ENCODE measurements around the gene TPK1.

DNA sequence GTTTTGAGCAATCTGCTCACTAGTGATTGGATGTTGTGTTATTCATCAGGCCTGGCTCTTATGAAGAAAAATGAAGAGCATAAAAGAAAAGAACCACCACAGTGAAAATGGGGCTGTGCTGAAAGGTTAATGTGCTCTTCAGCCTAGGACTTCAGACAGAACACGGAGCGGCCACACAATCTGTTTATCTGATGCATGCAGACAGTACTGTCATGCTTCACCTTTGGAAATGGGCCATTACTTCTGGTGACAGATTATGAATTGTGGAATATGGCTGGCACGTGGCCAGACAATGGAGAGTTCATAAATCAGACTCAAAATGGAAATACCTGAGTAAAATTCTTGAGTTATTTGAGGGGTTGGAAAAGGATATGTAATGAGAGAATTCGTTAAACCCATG is 346.3 kb downstream of the TPK1 start:
- TF ChIP-seq, protein P1, sequence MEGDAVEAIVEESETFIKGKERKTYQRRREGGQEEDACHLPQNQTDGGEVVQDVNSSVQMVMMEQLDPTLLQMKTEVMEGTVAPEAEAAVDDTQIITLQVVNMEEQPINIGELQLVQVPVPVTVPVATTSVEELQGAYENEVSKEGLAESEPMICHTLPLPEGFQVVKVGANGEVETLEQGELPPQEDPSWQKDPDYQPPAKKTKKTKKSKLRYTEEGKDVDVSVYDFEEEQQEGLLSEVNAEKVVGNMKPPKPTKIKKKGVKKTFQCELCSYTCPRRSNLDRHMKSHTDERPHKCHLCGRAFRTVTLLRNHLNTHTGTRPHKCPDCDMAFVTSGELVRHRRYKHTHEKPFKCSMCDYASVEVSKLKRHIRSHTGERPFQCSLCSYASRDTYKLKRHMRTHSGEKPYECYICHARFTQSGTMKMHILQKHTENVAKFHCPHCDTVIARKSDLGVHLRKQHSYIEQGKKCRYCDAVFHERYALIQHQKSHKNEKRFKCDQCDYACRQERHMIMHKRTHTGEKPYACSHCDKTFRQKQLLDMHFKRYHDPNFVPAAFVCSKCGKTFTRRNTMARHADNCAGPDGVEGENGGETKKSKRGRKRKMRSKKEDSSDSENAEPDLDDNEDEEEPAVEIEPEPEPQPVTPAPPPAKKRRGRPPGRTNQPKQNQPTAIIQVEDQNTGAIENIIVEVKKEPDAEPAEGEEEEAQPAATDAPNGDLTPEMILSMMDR (IDR thresholded peaks at IDR 0.05): no peak
- no peak for TF ChIP-seq POLR2A (IDR thresholded peaks at IDR 0.05)
